Activated CD4-positive, CD25-positive, alpha-beta regulatory T cell treated with anti-CD3 and anti-CD28 coated beads, Interleukin-2, amount 50 U/mL, for 24 hours (primary cell): Measurements from ENCODE around the gene PFDN4.
"Not testable (repeated sequence)": the region's sequence is repeated elsewhere in the genome, so short reads cannot be mapped to it uniquely, and the experiment has no call there.

Experiments used
- ATAC-seq, 2 donors: fragments of 150-1000 bp; cut with Tn5 transposase; one replicate each; pipeline ENCODE4 v1.10.0; 2021; ENCODE audit warnings: mild to moderate bottlenecking in 1 of 2, moderate library complexity in 1 of 2

The PFDN4 gene

GRCh38 chr20:54227751-54228150 lies 19.9 kb downstream of the PFDN4 start:
- ATAC-seq: no peak

- ATAC-seq: no peak
These were observed 21.0 kb downstream of the PFDN4 start for GRCh38 chr20:54228841-54229240.

- ATAC-seq: no peak
These were observed 21.8 kb downstream of the PFDN4 start for GRCh38 chr20:54229566-54230160.

GRCh38 chr20:54231036-54231435 lies 23.1 kb downstream of the PFDN4 start:
- no peak for ATAC-seq

- no peak for ATAC-seq
These were observed 27.1 kb downstream of the PFDN4 start for GRCh38 chr20:54234991-54235390.

GRCh38 chr20:54237116-54237943 lies 29.4 kb downstream of the PFDN4 start:
- no peak for ATAC-seq

GRCh38 chr20:54244113-54244512 lies 36.2 kb downstream of the PFDN4 start:
- ATAC-seq: no peak

GRCh38 chr20:54248705-54249104 lies 40.8 kb downstream of the PFDN4 start:
- not testable (repeated sequence) for ATAC-seq

GRCh38 chr20:54250691-54251090 lies 42.8 kb downstream of the PFDN4 start:
- ATAC-seq: no peak

GRCh38 chr20:54251096-54251495 lies 43.2 kb downstream of the PFDN4 start:
- no peak for ATAC-seq

GRCh38 chr20:54254596-54254995 lies 46.7 kb downstream of the PFDN4 start:
- ATAC-seq: no peak

GRCh38 chr20:54255157-54255556 lies 47.3 kb downstream of the PFDN4 start:
- no peak for ATAC-seq

GRCh38 chr20:54256202-54256601 lies 48.3 kb downstream of the PFDN4 start:
- no peak for ATAC-seq

GRCh38 chr20:54257071-54257816 lies 49.4 kb downstream of the PFDN4 start:
- no peak for ATAC-seq

- ATAC-seq: no peak
These were observed 52.2 kb downstream of the PFDN4 start for GRCh38 chr20:54260116-54260515.

- ATAC-seq: no peak
These were observed 54.8 kb downstream of the PFDN4 start for GRCh38 chr20:54262671-54263070.

- ATAC-seq: no peak
These were observed 55.3 kb downstream of the PFDN4 start for GRCh38 chr20:54263116-54263690.

GRCh38 chr20:54265791-54266190 lies 57.9 kb downstream of the PFDN4 start:
- ATAC-seq: not testable (repeated sequence)

- no peak for ATAC-seq
These were observed 59.0 kb downstream of the PFDN4 start for GRCh38 chr20:54266844-54267243.

GRCh38 chr20:54267483-54268003 lies 59.7 kb downstream of the PFDN4 start:
- ATAC-seq: no peak

GRCh38 chr20:54268941-54269340 lies 61.1 kb downstream of the PFDN4 start:
- ATAC-seq: no peak
